PC-3 (cell line): Measurements from ENCODE around the gene SNRPA. TPM values are rescaled to one million over a fixed set of nuclear protein-coding genes. Genes with fewer than 3 reads are reported as not detected.

Source experiments
- ATAC-seq: fragments of 200-7000 bp; cut with Tn5 transposase; 2 replicates; pipeline ENCODE4 v1.9.1; 2020; ENCODE audit warnings: mild to moderate bottlenecking, moderate library complexity
- BruUV-seq: library from RNA; stranded (reverse); fragments of 400-500 nt; replicated peaks from 2 replicates; lab custom pipeline; 2021; lab: Mats Ljungman, UMichigan
- CTCF ChIA-PET: fragments of 300-600 bp; sonication (Branson Sonifier 250); formaldehyde crosslinking; loops from one replicate; lab custom pipeline; 2022; ENCODE audit warnings: antibody characterized with exemption; lab: Charles Lee
- POLR2A ChIA-PET: fragments of 300-600 bp; sonication (Branson Sonifier 250); formaldehyde crosslinking; loops from one replicate; lab custom pipeline; 2022; ENCODE audit warnings: antibody characterized with exemption; ENCODE audit not compliant: unreplicated experiment; lab: Charles Lee
- DNase-seq: peaks from one replicate; pipeline ENCODE4 v3.0.0-alpha.2; 2015
- H2AFZ ChIP-seq: fragments of 300-600 bp; sonication (generic); 2 replicates; pipeline ENCODE4 v1.6.0; 2016; ENCODE audit warnings: antibody characterized with exemption, low read length
- H3F3A ChIP-seq: fragments of 300-600 bp; sonication (generic); one replicate; pipeline ENCODE4 v1.6.0; 2017; ENCODE audit warnings: antibody characterized with exemption, low read length, control low read depth, mild to moderate bottlenecking; ENCODE audit not compliant: unreplicated experiment
- H3K27ac ChIP-seq: fragments of 300-600 bp; sonication (generic); 2 replicates; pipeline ENCODE4 v1.5.1; 2016; ENCODE audit warnings: mild to moderate bottlenecking, low read length
- H3K27me3 ChIP-seq: fragments of 300-600 bp; sonication (generic); 2 replicates; pipeline ENCODE4 v1.6.1; 2016; ENCODE audit warnings: low read length, mixed read lengths
- H3K36me3 ChIP-seq: fragments of 300-600 bp; sonication (generic); 2 replicates; pipeline ENCODE4 v1.6.1; 2016; ENCODE audit warnings: low read depth, mixed run types, low read length, mixed read lengths
- H3K4me1 ChIP-seq: fragments of 300-600 bp; sonication (generic); 2 replicates; pipeline ENCODE4 v1.5.1; 2016; ENCODE audit warnings: low read length; ENCODE audit not compliant: insufficient read depth
- H3K4me2 ChIP-seq: fragments of 300-600 bp; sonication (generic); 2 replicates; pipeline ENCODE4 v1.6.0; 2016; ENCODE audit warnings: low read length
- H3K4me3 ChIP-seq: fragments of 300-600 bp; sonication (generic); 2 replicates; pipeline ENCODE4 v1.5.1; 2016; ENCODE audit warnings: mild to moderate bottlenecking, low read length, mixed read lengths
- H3K79me2 ChIP-seq: fragments of 300-600 bp; sonication (generic); 2 replicates; pipeline ENCODE4 v1.6.1; 2017; ENCODE audit warnings: low read length, mixed read lengths
- H3K9ac ChIP-seq: fragments of 300-600 bp; sonication (generic); 2 replicates; pipeline ENCODE4 v1.6.0; 2016; ENCODE audit warnings: mild to moderate bottlenecking, low read length
- H3K9me2 ChIP-seq: fragments of 300-600 bp; sonication (generic); replicated peaks from 2 replicates; pipeline ENCODE4 v1.6.1; 2016; ENCODE audit warnings: mixed run types, low read length, mixed read lengths
- H3K9me3 ChIP-seq: fragments of 300-600 bp; sonication (generic); 2 replicates; pipeline ENCODE4 v1.6.1; 2016; ENCODE audit warnings: low read length, mixed read lengths
- H4K20me1 ChIP-seq: fragments of 300-600 bp; sonication (generic); 2 replicates; pipeline ENCODE4 v1.6.1; 2016; ENCODE audit warnings: low read length, mixed read lengths
- EZH2 ChIP-seq: fragments of 300-600 bp; sonication (generic); IDR thresholded peaks from one replicate; pipeline ENCODE4 v1.6.1; 2017; ENCODE audit warnings: antibody characterized with exemption, mild to moderate bottlenecking, low read length; ENCODE audit not compliant: unreplicated experiment
- EZH2phosphoT487 ChIP-seq: fragments of 300-600 bp; sonication (generic); IDR thresholded peaks from 2 replicates; pipeline ENCODE4 v1.6.1; 2018; ENCODE audit warnings: mild to moderate bottlenecking, antibody characterized with exemption, low read length, borderline replicate concordance
- intact Hi-C: fragments of 100-400 bp; cut with micrococcal nuclease; formaldehyde crosslinking; loops from 2 replicates; pipeline ENCODE4 v1.9.0; 2023
- total RNA-seq: library from RNA; depleted of rRNA; stranded (reverse); fragments of >200 nt; gene quantifications from 2 replicates; pipeline ENCODE4 v1.2.3, GENCODE V29; 2014
- TF ChIP-seq, protein P1 (sequence below): fragments of 300-600 bp; sonication (generic); conservative IDR thresholded peaks from 2 replicates; pipeline ENCODE4 v1.5.1; 2017; ENCODE audit warnings: antibody characterized with exemption, low read depth, mild to moderate bottlenecking, low read length

The SNRPA gene
- total RNA-seq, 1 experiment from 2014 or later, result 243 TPM

DNA sequence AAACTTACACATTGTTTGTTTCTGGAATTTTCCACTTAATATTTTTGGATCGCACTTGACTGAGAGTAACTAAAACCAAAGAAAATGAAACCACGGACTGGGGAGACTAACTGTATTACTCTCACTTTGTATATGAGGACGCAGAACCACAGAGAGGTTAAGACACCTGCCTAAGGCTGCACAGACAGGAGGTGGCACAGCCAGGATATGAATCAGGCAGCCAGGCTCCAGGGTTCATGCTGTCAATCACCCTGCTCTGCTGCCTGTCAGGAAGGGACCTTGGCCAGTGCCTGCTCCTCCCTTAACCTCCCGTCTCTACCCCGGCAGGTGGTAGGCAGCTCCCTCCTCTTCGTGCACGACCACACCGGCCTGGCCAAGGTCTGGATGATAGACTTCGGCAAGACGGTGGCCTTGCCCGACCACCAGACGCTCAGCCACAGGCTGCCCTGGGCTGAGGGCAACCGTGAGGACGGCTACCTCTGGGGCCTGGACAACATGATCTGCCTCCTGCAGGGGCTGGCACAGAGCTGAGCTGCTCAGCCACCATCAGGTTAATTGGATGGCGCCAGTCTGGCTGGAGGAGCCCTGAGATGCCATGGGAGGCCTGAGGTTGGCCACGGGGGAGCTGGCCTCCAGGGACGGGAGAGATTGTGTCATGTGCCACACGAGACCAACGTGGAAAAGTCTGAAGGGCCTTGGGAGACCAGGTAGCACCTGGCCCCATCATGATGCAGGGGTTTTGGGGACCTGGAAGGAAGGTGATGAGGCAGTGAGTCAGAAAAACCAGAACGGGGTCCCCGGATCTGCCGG is 11.8 kb upstream of the SNRPA start:
- H3K79me2 ChIP-seq, result no peaks in the 10 kb centered on the region
- H3K4me1 ChIP-seq, result no peaks in the 10 kb centered on the region
- no peak overlapping the region for H3K27ac ChIP-seq
- no peak overlapping the region for H3K9ac ChIP-seq
- CTCF ChIA-PET, result no interaction called here
- no TSS peak for BruUV-seq
- H3K4me3 ChIP-seq, result no peak overlapping the region
- H3K4me2 ChIP-seq, result no peak overlapping the region
- no peaks in the 10 kb centered on the region for H3K27me3 ChIP-seq
- ATAC-seq, result no peak
- peaks cover 11% of the 10 kb centered on the region for H3K36me3 ChIP-seq
- no peaks in the 10 kb centered on the region for H3K9me3 ChIP-seq
- TF ChIP-seq EZH2phosphoT487 (no peak), EZH2 (no peak)
- TF ChIP-seq, protein P1, sequence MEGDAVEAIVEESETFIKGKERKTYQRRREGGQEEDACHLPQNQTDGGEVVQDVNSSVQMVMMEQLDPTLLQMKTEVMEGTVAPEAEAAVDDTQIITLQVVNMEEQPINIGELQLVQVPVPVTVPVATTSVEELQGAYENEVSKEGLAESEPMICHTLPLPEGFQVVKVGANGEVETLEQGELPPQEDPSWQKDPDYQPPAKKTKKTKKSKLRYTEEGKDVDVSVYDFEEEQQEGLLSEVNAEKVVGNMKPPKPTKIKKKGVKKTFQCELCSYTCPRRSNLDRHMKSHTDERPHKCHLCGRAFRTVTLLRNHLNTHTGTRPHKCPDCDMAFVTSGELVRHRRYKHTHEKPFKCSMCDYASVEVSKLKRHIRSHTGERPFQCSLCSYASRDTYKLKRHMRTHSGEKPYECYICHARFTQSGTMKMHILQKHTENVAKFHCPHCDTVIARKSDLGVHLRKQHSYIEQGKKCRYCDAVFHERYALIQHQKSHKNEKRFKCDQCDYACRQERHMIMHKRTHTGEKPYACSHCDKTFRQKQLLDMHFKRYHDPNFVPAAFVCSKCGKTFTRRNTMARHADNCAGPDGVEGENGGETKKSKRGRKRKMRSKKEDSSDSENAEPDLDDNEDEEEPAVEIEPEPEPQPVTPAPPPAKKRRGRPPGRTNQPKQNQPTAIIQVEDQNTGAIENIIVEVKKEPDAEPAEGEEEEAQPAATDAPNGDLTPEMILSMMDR, result no peak
- POLR2A ChIA-PET, result no interaction called here
- H4K20me1 ChIP-seq, result no peaks in the 10 kb centered on the region
- no peak for DNase-seq
- H3K9me2 ChIP-seq, result no peaks in the 10 kb centered on the region
- no peak overlapping the region for H2AFZ ChIP-seq
- intact Hi-C loops, result no loop called here
- H3F3A ChIP-seq, result no peaks in the 10 kb centered on the region

GRCh38 chr19:40739871-40740703 is 10.9 kb upstream of the SNRPA start:
- Histone ChIP-seq H3K4me1 (no peaks in the 10 kb centered on the region), H4K20me1 (no peaks in the 10 kb centered on the region), H3K4me2 (no peak overlapping the region), H3F3A (no peaks in the 10 kb centered on the region), H3K4me3 (no peak overlapping the region), H2AFZ (no peak overlapping the region), H3K9ac (no peak overlapping the region), H3K36me3 (peaks cover 9% of the 10 kb centered on the region), H3K9me2 (no peaks in the 10 kb centered on the region), H3K79me2 (no peaks in the 10 kb centered on the region), H3K27me3 (no peaks in the 10 kb centered on the region), H3K27ac (no peak overlapping the region), H3K9me3 (no peaks in the 10 kb centered on the region)
- intact Hi-C loops, result no loop called here
- BruUV-seq, result no TSS peak
- DNase-seq, result no peak
- CTCF ChIA-PET, result no interaction called here
- no peak for ATAC-seq
- TF ChIP-seq EZH2phosphoT487, result no peak
- POLR2A ChIA-PET, result no interaction called here

GRCh38 chr19:40740747-40741146 is 10.3 kb upstream of the SNRPA start:
- H3K27me3 ChIP-seq, result no peaks in the 10 kb centered on the region
- H3K36me3 ChIP-seq, result peaks cover 7% of the 10 kb centered on the region; the same call in 1 of the 2 replicates
- BruUV-seq, result no TSS peak
- ChIA-PET CTCF (no interaction called here), POLR2A (no interaction called here)
- no peak overlapping the region for H3K4me2 ChIP-seq
- H2AFZ ChIP-seq, result no peak overlapping the region
- H3K9me3 ChIP-seq, result no peaks in the 10 kb centered on the region
- ATAC-seq, result no peak
- intact Hi-C loops, result no loop called here
- no peak overlapping the region for H3K9ac ChIP-seq
- no peaks in the 10 kb centered on the region for H3K4me1 ChIP-seq
- no peaks in the 10 kb centered on the region for H3K79me2 ChIP-seq
- H3F3A ChIP-seq, result no peaks in the 10 kb centered on the region
- TF ChIP-seq EZH2 (no peak), EZH2phosphoT487 (no peak)
- H3K4me3 ChIP-seq, result no peak overlapping the region
- no peaks in the 10 kb centered on the region for H4K20me1 ChIP-seq
- no peaks in the 10 kb centered on the region for H3K9me2 ChIP-seq
- no peak overlapping the region for H3K27ac ChIP-seq
- no peak for DNase-seq
